Chondrocyte (in vitro differentiated cells): ENCODE measurements around the gene PCK1. TPM values are rescaled to one million over a fixed set of nuclear protein-coding genes. Genes with fewer than 3 reads are reported as not detected.
A peak's percentile ranks its signal among the peaks of the same experiment; 100 is the strongest.

Experiments used
- DNase-seq: peaks from one replicate; pipeline ENCODE4 v3.0.0; 2021; ENCODE audit warnings: mixed read lengths, low spot score
- H3K27ac Mint-ChIP-seq: one replicate; pipeline ENCODE4 v1.8.0; 2021; ENCODE audit warnings: mild to moderate bottlenecking, moderate library complexity, mixed read lengths; ENCODE audit not compliant: unreplicated experiment
- H3K27me3 Mint-ChIP-seq: 2 replicates; pipeline ENCODE4 v1.8.0; 2021; ENCODE audit warnings: low read depth, mixed read lengths
- H3K36me3 Mint-ChIP-seq: 2 replicates; pipeline ENCODE4 v1.8.0; 2021; ENCODE audit warnings: low read depth, mixed read lengths
- H3K4me1 Mint-ChIP-seq: 2 replicates; pipeline ENCODE4 v1.8.0; 2021; ENCODE audit warnings: low read depth, mild to moderate bottlenecking, mixed read lengths
- H3K4me3 Mint-ChIP-seq: one replicate; pipeline ENCODE4 v1.8.0; 2021; ENCODE audit warnings: mild to moderate bottlenecking, moderate library complexity, mixed read lengths; ENCODE audit not compliant: unreplicated experiment
- H3K9me3 Mint-ChIP-seq: 2 replicates; pipeline ENCODE4 v1.8.0; 2021; ENCODE audit warnings: low read depth, mixed read lengths
- CTCF ChIP-seq: fragments of 200-600 bp; sonication (generic); IDR thresholded peaks from 2 replicates; pipeline ENCODE4 v1.5.0; 2021; ENCODE audit warnings: antibody characterized with exemption, mild to moderate bottlenecking, moderate library complexity
- total RNA-seq: library from RNA; stranded (reverse); gene quantifications from 3 replicates; pipeline ENCODE4 v1.2.1, GENCODE V29; 2021

Gene PCK1
- total RNA-seq, 1 donor from 2014 or later: not detected

GRCh38 chr20:57596358-57596757, 35.4 kb downstream of the PCK1 start:
- no peak for DNase-seq
- H3K4me3 Mint-ChIP-seq: no peak overlapping the region
- peaks cover 13% of the 10 kb centered on the region for H3K4me1 Mint-ChIP-seq
- TF ChIP-seq CTCF: no peak
- no peak overlapping the region for H3K27ac Mint-ChIP-seq
- H3K9me3 Mint-ChIP-seq: no peaks in the 10 kb centered on the region
- H3K27me3 Mint-ChIP-seq: peaks cover 1% of the 10 kb centered on the region
- no peaks in the 10 kb centered on the region for H3K36me3 Mint-ChIP-seq

- H3K27ac Mint-ChIP-seq: no peak overlapping the region
- H3K4me3 Mint-ChIP-seq: no peak overlapping the region
- peaks cover 1% of the 10 kb centered on the region for H3K27me3 Mint-ChIP-seq
- no peaks in the 10 kb centered on the region for H3K9me3 Mint-ChIP-seq
- no peak for DNase-seq
- peaks cover 13% of the 10 kb centered on the region for H3K4me1 Mint-ChIP-seq
- peak; percentile 99 for TF ChIP-seq CTCF
- no peaks in the 10 kb centered on the region for H3K36me3 Mint-ChIP-seq
Measured at GRCh38 chr20:57596998-57597939, 36.4 kb downstream of the PCK1 start.

DNA sequence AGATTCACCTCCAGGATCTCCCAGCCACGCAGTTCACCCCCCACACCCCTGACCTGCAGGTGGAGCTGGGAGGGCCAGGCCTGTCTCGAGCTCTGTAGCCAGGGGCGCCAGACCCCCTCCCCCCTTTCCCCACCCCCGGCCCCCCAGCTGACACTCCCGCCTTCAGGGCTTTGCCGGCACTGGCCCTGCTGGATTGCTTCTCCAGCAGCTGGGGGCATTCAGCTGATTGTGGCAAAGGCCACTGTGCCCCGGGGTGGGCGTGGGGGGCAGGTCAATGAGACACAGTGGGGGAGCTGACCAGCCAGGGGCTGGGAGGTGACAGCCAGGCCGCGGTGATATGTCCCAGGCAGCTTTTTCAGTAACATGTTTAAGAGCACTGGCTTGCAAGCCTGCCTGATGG, 37.1 kb downstream of the PCK1 start:
- no peak for DNase-seq
- Mint-ChIP-seq H3K4me3 (no peak overlapping the region), H3K36me3 (no peaks in the 10 kb centered on the region)

DNA sequence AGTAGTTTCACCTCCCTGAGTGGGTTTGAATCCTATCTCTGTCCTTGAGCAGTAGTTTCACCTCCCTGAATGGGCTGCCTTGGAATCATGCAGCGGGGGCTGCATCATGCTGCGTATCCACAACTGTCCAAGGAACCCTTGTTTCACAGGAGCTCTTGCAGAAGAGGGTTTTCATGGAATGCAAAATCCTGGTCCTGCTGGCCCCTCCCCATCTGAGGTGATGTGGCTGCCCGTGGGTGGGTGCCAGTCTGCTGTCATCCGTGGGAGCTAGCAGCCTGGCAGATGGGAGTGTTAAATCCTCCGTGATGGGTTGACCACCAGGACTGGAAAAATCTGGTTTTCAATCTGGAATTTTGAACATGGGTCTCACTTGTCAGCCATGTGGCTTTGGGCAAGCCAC, 37.6 kb downstream of the PCK1 start:
- Mint-ChIP-seq H3K27ac (no peak overlapping the region), H3K27me3 (peaks cover 1% of the 10 kb centered on the region), H3K4me3 (no peak overlapping the region), H3K9me3 (no peaks in the 10 kb centered on the region), H3K4me1 (peaks cover 13% of the 10 kb centered on the region), H3K36me3 (no peaks in the 10 kb centered on the region)
- no peak for DNase-seq
- no peak for TF ChIP-seq CTCF

More for the DNA sequence above, 37.1 kb downstream of the PCK1 start:
- Mint-ChIP-seq H3K27ac (no peak overlapping the region), H3K4me1 (peaks cover 13% of the 10 kb centered on the region), H3K9me3 (no peaks in the 10 kb centered on the region), H3K27me3 (peaks cover 1% of the 10 kb centered on the region)
- no peak for TF ChIP-seq CTCF

GRCh38 chr20:57600320-57601210, 39.7 kb downstream of the PCK1 start:
- no peak for DNase-seq
- H3K27me3 Mint-ChIP-seq: no peaks in the 10 kb centered on the region
- H3K4me3 Mint-ChIP-seq: no peak overlapping the region
- H3K27ac Mint-ChIP-seq: no peak overlapping the region
- TF ChIP-seq CTCF: no peak
- H3K36me3 Mint-ChIP-seq: no peaks in the 10 kb centered on the region
- no peaks in the 10 kb centered on the region for H3K9me3 Mint-ChIP-seq
- peaks cover 8% of the 10 kb centered on the region for H3K4me1 Mint-ChIP-seq
